CD14-positive monocyte (primary cell): ENCODE data around the gene MAD1L1. TPM values are rescaled to one million over a fixed set of nuclear protein-coding genes. Genes with fewer than 3 reads are reported as not detected.

Source experiments
- DNase-seq, 3 donors: peaks; one replicate each; pipeline ENCODE4 v3.0.0-alpha.2; 2011 to 2022
- H2AFZ ChIP-seq: 2 replicates; pipeline ENCODE4 v1.6.0; 2012; ENCODE audit warnings: mild to moderate bottlenecking, low read depth, low read length, inconsistent platforms; ENCODE audit not compliant: insufficient read depth, poor library complexity, severe bottlenecking
- H3K27ac ChIP-seq, 2 donors: 1 replicate in 1 of 2; 2 replicates in 1 of 2; pipeline ENCODE4 v1.5.1; 2012 to 2013; ENCODE audit warnings: low read length in 2 of 2, control low read depth in 1 of 2, inconsistent platforms in 1 of 2, low read depth in 1 of 2, mild to moderate bottlenecking in 1 of 2
- H3K27me3 ChIP-seq, 2 donors: one replicate each; pipeline versions ENCODE4 v1.6.0 to v1.6.1; 2011 to 2013; ENCODE audit warnings: low read length in 2 of 2; ENCODE audit not compliant: control insufficient read depth in 2 of 2, insufficient read depth in 2 of 2
- H3K36me3 ChIP-seq, 2 donors: replicated peaks in 1 of 2; 1 replicate in 1 of 2; 2 replicates in 1 of 2; pipeline versions ENCODE4 v1.5.1 to v1.6.1; 2012 to 2013; ENCODE audit warnings: low read length in 2 of 2, control low read depth in 1 of 2, inconsistent platforms in 1 of 2, mild to moderate bottlenecking in 1 of 2; ENCODE audit not compliant: insufficient read depth in 2 of 2, control insufficient read depth in 1 of 2
- H3K4me1 ChIP-seq, 2 donors: 1 replicate in 1 of 2; 2 replicates in 1 of 2; pipeline versions ENCODE4 v1.5.1 to v1.6.1; 2012 to 2013; ENCODE audit warnings: low read length in 2 of 2, control low read depth in 1 of 2, inconsistent platforms in 1 of 2, mild to moderate bottlenecking in 1 of 2, moderate library complexity in 1 of 2; ENCODE audit not compliant: insufficient read depth in 2 of 2, control insufficient read depth in 1 of 2
- H3K4me2 ChIP-seq: replicated peaks from 2 replicates; pipeline ENCODE3; 2012; ENCODE audit warnings: low read length, moderate library complexity, mild to moderate bottlenecking; ENCODE audit not compliant: poor library complexity, severe bottlenecking; ENCODE audit errors: extremely low read depth
- H3K4me3 ChIP-seq, 3 experiments: fragments of 200-600 bp in 1 of 3; sonication (generic) in 1 of 3; replicated peaks in 1 of 3; 1 replicate in 2 of 3; 2 replicates in 1 of 3; pipeline ENCODE4 v1.5.1; 2011 to 2013; ENCODE audit warnings: low read length in 3 of 3, mild to moderate bottlenecking in 3 of 3, control low read depth in 2 of 3, low read depth in 2 of 3, inconsistent platforms in 1 of 3, moderate library complexity in 1 of 3
- H3K79me2 ChIP-seq: 2 replicates; pipeline ENCODE4 v1.6.0; 2012; ENCODE audit warnings: mild to moderate bottlenecking, control low read depth, inconsistent platforms, low read length, moderate library complexity; ENCODE audit not compliant: insufficient read depth
- H3K9ac ChIP-seq: 2 replicates; pipeline ENCODE4 v1.6.0; 2017; ENCODE audit warnings: low read length, mild to moderate bottlenecking; ENCODE audit not compliant: insufficient read depth, poor library complexity, severe bottlenecking
- H3K9me3 ChIP-seq, 2 donors: replicated peaks in 1 of 2; 1 replicate in 1 of 2; 2 replicates in 1 of 2; pipeline versions ENCODE4 v1.5.1 to v1.6.1; 2012 to 2013; ENCODE audit warnings: low read length in 2 of 2, control low read depth in 1 of 2; ENCODE audit not compliant: control insufficient read depth in 1 of 2, insufficient read depth in 1 of 2
- H4K20me1 ChIP-seq: 2 replicates; pipeline ENCODE4 v1.6.0; 2012; ENCODE audit warnings: mild to moderate bottlenecking, low read length, control low read depth, moderate library complexity; ENCODE audit not compliant: insufficient read depth
- H3K27ac Mint-ChIP-seq, 7 donors: one replicate each; pipeline ENCODE4 v1.8.0; 2020; ENCODE audit warnings: mild to moderate bottlenecking in 7 of 7, mixed read lengths in 7 of 7, moderate library complexity in 6 of 7, inconsistent platforms in 2 of 7
- H3K27me3 Mint-ChIP-seq, 3 donors: one replicate each; pipeline ENCODE4 v1.8.0; 2021 to 2022; ENCODE audit warnings: low read depth in 3 of 3, mild to moderate bottlenecking in 3 of 3, mixed read lengths in 3 of 3, moderate library complexity in 3 of 3, inconsistent platforms in 1 of 3
- H3K36me3 Mint-ChIP-seq, 2 donors: one replicate each; pipeline ENCODE4 v1.8.0; 2020; ENCODE audit warnings: mixed read lengths in 2 of 2, inconsistent platforms in 1 of 2, mild to moderate bottlenecking in 1 of 2
- H3K4me1 Mint-ChIP-seq: one replicate; pipeline ENCODE4 v1.8.0; 2020; ENCODE audit warnings: mild to moderate bottlenecking, mixed read lengths
- H3K4me3 Mint-ChIP-seq, 2 donors: one replicate each; pipeline ENCODE4 v1.8.0; 2020; ENCODE audit warnings: mild to moderate bottlenecking in 2 of 2, mixed read lengths in 2 of 2, moderate library complexity in 1 of 2
- H3K9me3 Mint-ChIP-seq, 7 donors: one replicate each; pipeline ENCODE4 v1.8.0; 2020 to 2022; ENCODE audit warnings: mixed read lengths in 7 of 7, mild to moderate bottlenecking in 6 of 7, moderate library complexity in 6 of 7, inconsistent platforms in 2 of 7
- CTCF ChIP-seq: fragments of 200-600 bp; IDR thresholded peaks from one replicate; pipeline ENCODE4 v1.8.0; 2022; ENCODE audit warnings: antibody characterized with exemption, mild to moderate bottlenecking
- WGBS: methylation state at CpG from one replicate; pipeline ENCODE4 v1.1.5; 2013; ENCODE audit warnings: missing lambda C conversion rate; ENCODE audit not compliant: insufficient coverage; 5-methylcytosine and 5-hydroxymethylcytosine counted together
- intact Hi-C, 2 donors: fragments of 100-400 bp; cut with micrococcal nuclease; formaldehyde crosslinking; loops; one replicate each; pipeline versions ENCODE4 v1.15.0 to v1.15.1; 2023
- polyA plus RNA-seq, 3 donors: library from polyadenylated mRNA; depleted of rRNA in 1 of 3; unstranded in 2 of 3; stranded (reverse) in 1 of 3; fragments of 300-500 nt in 2 of 3; fragments of >200 nt in 1 of 3; fragmentation: Illumina TruSeq in 2 of 3; gene quantifications; 1 replicate in 2 of 3; 2 replicates in 1 of 3; pipeline ENCODE4 v1.2.3, GENCODE V29; 2012 to 2021

Gene MAD1L1
- polyA plus RNA-seq, 3 donors, result 22.0 to 39.4 (median 33.2) TPM

GRCh38 chr7:2201128-2201527, 31.6 kb downstream of the MAD1L1 start:
- Mint-ChIP-seq H3K27me3 (peaks cover 0 to 2% (median 0%) of the 10 kb centered on the region in 3 donors), H3K36me3 (peaks cover 74 to 88% of the 10 kb centered on the region in 2 donors), H3K4me3 (no peak overlapping the region), H3K4me1 (peaks cover 9% of the 10 kb centered on the region), H3K27ac (no peak overlapping the region), H3K9me3 (peaks cover 0 to 17% (median 7%) of the 10 kb centered on the region in 7 donors)
- H4K20me1 ChIP-seq, result no peaks in the 10 kb centered on the region
- peaks cover 43 to 74% of the 10 kb centered on the region in 2 donors for H3K36me3 ChIP-seq
- intact Hi-C loops, result no loop called here
- H3K27ac ChIP-seq, result no peak overlapping the region
- H2AFZ ChIP-seq, result no peak overlapping the region
- H3K4me1 ChIP-seq, result peaks cover 0 to 7% of the 10 kb centered on the region in 2 donors
- TF ChIP-seq CTCF, result no peak
- WGBS, result 97% methylated on average over 5 of the region's 10 CpGs
- no peaks in the 10 kb centered on the region for H3K27me3 ChIP-seq
- H3K9ac ChIP-seq, result no peak overlapping the region
- no peak overlapping the region for H3K4me3 ChIP-seq
- H3K9me3 ChIP-seq, result peaks cover 2 to 5% of the 10 kb centered on the region in 2 donors
- DNase-seq, result no peak
- no peak overlapping the region for H3K4me2 ChIP-seq
- H3K79me2 ChIP-seq, result no peaks in the 10 kb centered on the region

GRCh38 chr7:2200584-2200980, 32.2 kb downstream of the MAD1L1 start:
- Mint-ChIP-seq H3K9me3 (peaks cover 3 to 23% (median 11%) of the 10 kb centered on the region in 7 donors), H3K4me1 (peaks cover 9% of the 10 kb centered on the region), H3K27ac (no peak overlapping the region), H3K27me3 (peaks cover 0 to 2% (median 0%) of the 10 kb centered on the region in 3 donors), H3K4me3 (no peak overlapping the region), H3K36me3 (peaks cover 77 to 89% of the 10 kb centered on the region in 2 donors)
- H3K9me3 ChIP-seq, result peaks cover 7 to 10% of the 10 kb centered on the region in 2 donors
- H3K36me3 ChIP-seq, result peaks cover 48 to 78% of the 10 kb centered on the region in 2 donors
- H3K4me1 ChIP-seq, result peaks cover 0 to 7% of the 10 kb centered on the region in 2 donors
- no peak overlapping the region for H3K4me3 ChIP-seq
- H2AFZ ChIP-seq, result no peak overlapping the region
- H3K79me2 ChIP-seq, result no peaks in the 10 kb centered on the region
- no peaks in the 10 kb centered on the region for H3K27me3 ChIP-seq
- H4K20me1 ChIP-seq, result no peaks in the 10 kb centered on the region
- WGBS, result 98% methylated on average over 14 of the region's 18 CpGs
- no peak for TF ChIP-seq CTCF
- H3K4me2 ChIP-seq, result no peak overlapping the region
- intact Hi-C loops, result no loop called here
- no peak overlapping the region for H3K9ac ChIP-seq
- no peak for DNase-seq
- no peak overlapping the region for H3K27ac ChIP-seq
